K562 (cell line): ENCODE results near the gene EFCAB10. TPM values are rescaled to one million over a fixed set of nuclear protein-coding genes. Genes with fewer than 3 reads are reported as not detected.

ENCODE experiments used
- FOS ChIP-seq: IDR thresholded peaks from 3 replicates; pipeline ENCODE4 v1.6.1; 2011; ENCODE audit not compliant: insufficient read length; ENCODE audit errors: extremely low read depth
- NR2C2 ChIP-seq, 2 experiments: fragments of 200-800 bp in 1 of 2; sonication (Bioruptor generic) in 1 of 2; sonication (generic) in 1 of 2; formaldehyde crosslinking in 1 of 2; IDR thresholded peaks; 2 replicates each; pipeline versions ENCODE4 v1.6.1 to v1.8.0; 2016 to 2022; ENCODE audit warnings: mild to moderate bottlenecking in 1 of 2, missing compliant biosample characterization in 1 of 2, missing genetic modification characterization in 1 of 2, missing genetic modification reagents in 1 of 2
- RAD21 ChIP-seq, 2 experiments: fragments of 250-450 bp in 1 of 2; fragments of 450-650 bp in 1 of 2; sonication (Bioruptor Pico) in 1 of 2; formaldehyde crosslinking in 1 of 2; IDR thresholded peaks in 1 of 2; conservative IDR thresholded peaks in 1 of 2; 2 replicates each; pipeline versions ENCODE4 v1.4.0 to v1.8.0; 2020 to 2022; ENCODE audit warnings: mild to moderate bottlenecking in 2 of 2, moderate library complexity in 1 of 2
- SIX5 ChIP-seq, 2 experiments: IDR thresholded peaks; 2 replicates each; pipeline ENCODE4 v1.6.1; 2011; ENCODE audit warnings: low read length in 2 of 2, borderline replicate concordance in 1 of 2, low read depth in 1 of 2, mild to moderate bottlenecking in 1 of 2, moderate library complexity in 1 of 2; ENCODE audit not compliant: insufficient read depth in 1 of 2
- SMARCC2 ChIP-seq: fragments of 450-650 bp; IDR thresholded peaks from 2 replicates; pipeline ENCODE4 v1.6.1; 2017; ENCODE audit warnings: antibody characterized with exemption, moderate library complexity, mild to moderate bottlenecking, low read depth
- SRSF3 ChIP-seq: fragments of 200-400 bp; formaldehyde crosslinking; IDR thresholded peaks from 2 replicates; pipeline ENCODE4 v1.6.1; 2016; ENCODE audit warnings: mild to moderate bottlenecking, low read length, moderate library complexity; ENCODE audit not compliant: insufficient read depth
- THRAP3 ChIP-seq: fragments of 450-650 bp; IDR thresholded peaks from 2 replicates; pipeline ENCODE4 v1.6.1; 2016; ENCODE audit warnings: mild to moderate bottlenecking, inconsistent platforms, borderline replicate concordance
- YBX1 ChIP-seq: fragments of 450-650 bp; IDR thresholded peaks from 2 replicates; pipeline ENCODE4 v1.7.1; 2016; ENCODE audit warnings: mild to moderate bottlenecking
- ZBTB17 ChIP-seq: fragments of 450-650 bp; formaldehyde crosslinking; IDR thresholded peaks from 2 replicates; pipeline ENCODE4 v1.4.0; 2020; ENCODE audit warnings: mild to moderate bottlenecking
- ZNF717 ChIP-seq: fragments of 250-450 bp; sonication (Bioruptor Pico); IDR thresholded peaks from 2 replicates; pipeline ENCODE4 v1.5.0; 2021
- ZNF830 ChIP-seq: fragments of 250-450 bp; sonication (Bioruptor Pico); IDR thresholded peaks from 2 replicates; pipeline ENCODE4 v1.5.0; 2021; ENCODE audit warnings: mild to moderate bottlenecking
- polyA plus RNA-seq, 8 experiments: library from polyadenylated mRNA; depleted of rRNA in 4 of 8; stranded (reverse) in 5 of 8; unstranded in 3 of 8; fragments of >200 nt; fragmentation: Nextera tagmentation in 2 of 8; fragmentation: Illumina TruSeq in 1 of 8; extraction: Ambion mirVana in 2 of 8; extraction: Trizol in 1 of 8; gene quantifications; 2 replicates each; pipeline versions ENCODE4 v1.2.1 to v1.2.3, GENCODE V29; 2011 to 2014; ENCODE audit warnings: inconsistent platforms in 1 of 8, missing spikeins in 1 of 8
- total RNA-seq, 7 experiments: library from RNA; depleted of rRNA in 6 of 7; stranded (reverse); fragments of >200 nt in 6 of 7; fragmentation: Illumina TruSeq in 2 of 7; extraction: Trizol in 2 of 7; gene quantifications; 2 replicates each; pipeline versions ENCODE4 v1.2.1 to v1.2.3, GENCODE V29; 2011 to 2021; ENCODE audit warnings: low replicate concordance in 1 of 7
- TF ChIP-seq, protein P1 (sequence below): fragments of 250-450 bp; sonication (Bioruptor Pico); IDR thresholded peaks from 2 replicates; pipeline ENCODE4 v1.8.0; 2021; ENCODE audit warnings: mild to moderate bottlenecking, moderate library complexity
- TF ChIP-seq, protein P2 (sequence below), 3 experiments: fragments of 200-800 bp in 1 of 3; sonication (Bioruptor generic) in 1 of 3; sonication (generic) in 1 of 3; formaldehyde crosslinking in 1 of 3; IDR thresholded peaks; 2 replicates each; pipeline versions ENCODE4 v1.6.1 to v1.8.0; 2016 to 2022; ENCODE audit warnings: mild to moderate bottlenecking in 2 of 3, missing compliant biosample characterization in 2 of 3, missing genetic modification characterization in 2 of 3, missing genetic modification reagents in 1 of 3
- TF ChIP-seq, protein P3 (sequence below), 2 experiments: fragments of 200-800 bp in 1 of 2; sonication (Bioruptor generic) in 1 of 2; sonication (generic) in 1 of 2; formaldehyde crosslinking in 1 of 2; IDR thresholded peaks in 1 of 2; conservative IDR thresholded peaks in 1 of 2; 2 replicates each; pipeline versions ENCODE4 v1.5.0 to v1.6.1; 2016 to 2020; ENCODE audit warnings: missing compliant biosample characterization in 1 of 2, missing genetic modification characterization in 1 of 2, missing genetic modification reagents in 1 of 2

The EFCAB10 gene
- total and polyA plus RNA-seq, 9 of the 15 experiments (the other 6 are each of a cell fraction or from before 2014, with no cell fraction given), result 5.0 to 21.4 (median 16.8) TPM

DNA sequence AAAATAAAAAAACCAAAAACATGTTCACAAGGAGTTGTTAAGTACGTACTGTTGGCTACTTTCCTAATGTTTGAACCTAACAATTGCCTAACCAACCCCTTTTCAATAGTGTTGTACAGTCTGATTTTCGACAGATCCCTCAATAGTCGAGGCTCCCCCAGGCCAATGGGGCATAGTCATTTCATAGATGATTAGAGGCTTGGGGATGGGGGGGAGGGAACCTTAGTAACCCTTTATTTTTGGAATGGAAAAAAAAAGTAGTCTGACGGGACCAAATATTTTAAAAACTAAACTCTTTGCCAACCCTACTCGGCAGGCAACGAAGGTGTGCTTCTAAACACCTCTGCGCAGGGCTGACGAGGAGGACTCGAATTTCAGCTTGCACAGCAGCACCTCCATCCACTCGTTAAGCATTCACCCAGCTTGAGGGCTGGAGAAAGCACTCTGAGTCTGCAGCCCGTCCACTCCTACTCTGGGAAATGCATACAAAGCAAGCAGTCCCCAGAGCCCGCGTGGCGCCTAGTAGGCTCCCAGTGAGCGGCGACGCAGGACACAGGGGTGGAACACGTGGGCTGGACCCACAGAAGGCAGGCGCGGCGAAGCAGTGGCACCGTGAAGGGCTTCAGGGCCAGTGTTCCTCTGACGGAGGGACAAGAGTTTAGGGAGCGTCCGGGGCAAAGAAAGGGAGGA lies 60.1 kb downstream of the EFCAB10 start (continued):
- TF ChIP-seq, protein P1, sequence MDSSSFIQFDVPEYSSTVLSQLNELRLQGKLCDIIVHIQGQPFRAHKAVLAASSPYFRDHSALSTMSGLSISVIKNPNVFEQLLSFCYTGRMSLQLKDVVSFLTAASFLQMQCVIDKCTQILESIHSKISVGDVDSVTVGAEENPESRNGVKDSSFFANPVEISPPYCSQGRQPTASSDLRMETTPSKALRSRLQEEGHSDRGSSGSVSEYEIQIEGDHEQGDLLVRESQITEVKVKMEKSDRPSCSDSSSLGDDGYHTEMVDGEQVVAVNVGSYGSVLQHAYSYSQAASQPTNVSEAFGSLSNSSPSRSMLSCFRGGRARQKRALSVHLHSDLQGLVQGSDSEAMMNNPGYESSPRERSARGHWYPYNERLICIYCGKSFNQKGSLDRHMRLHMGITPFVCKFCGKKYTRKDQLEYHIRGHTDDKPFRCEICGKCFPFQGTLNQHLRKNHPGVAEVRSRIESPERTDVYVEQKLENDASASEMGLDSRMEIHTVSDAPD (CRISPR knock-in tag), result no peak
- TF ChIP-seq ZNF717 (CRISPR knock-in tag), result no peak
- TF ChIP-seq THRAP3, result no peak
- no peak for TF ChIP-seq FOS
- TF ChIP-seq SMARCC2, result no peak
- TF ChIP-seq ZNF830 (CRISPR knock-in tag), result no peak
- TF ChIP-seq ZBTB17 (CRISPR knock-in tag), result no peak
- 0 out of 2 replicates have a peak, but pooled peaks have one; percentile 41 for TF ChIP-seq SRSF3
- 0 out of 2 replicates have a peak, but pooled peaks have one; percentile 39 for TF ChIP-seq NR2C2 (CRISPR knock-in tag; IDR thresholded peaks at IDR 0.05)
- no peak for TF ChIP-seq NR2C2 (tag; IDR thresholded peaks at IDR 0.05)
- TF ChIP-seq, protein P2, sequence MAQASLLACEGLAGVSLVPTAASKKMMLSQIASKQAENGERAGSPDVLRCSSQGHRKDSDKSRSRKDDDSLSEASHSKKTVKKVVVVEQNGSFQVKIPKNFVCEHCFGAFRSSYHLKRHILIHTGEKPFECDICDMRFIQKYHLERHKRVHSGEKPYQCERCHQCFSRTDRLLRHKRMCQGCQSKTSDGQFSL (CRISPR knock-in tag; IDR thresholded peaks at IDR 0.05), result no peak; the same call in none of the 2 replicates
- TF ChIP-seq, protein P2 (tag; IDR thresholded peaks at IDR 0.05), result no peak
- TF ChIP-seq, protein P3, sequence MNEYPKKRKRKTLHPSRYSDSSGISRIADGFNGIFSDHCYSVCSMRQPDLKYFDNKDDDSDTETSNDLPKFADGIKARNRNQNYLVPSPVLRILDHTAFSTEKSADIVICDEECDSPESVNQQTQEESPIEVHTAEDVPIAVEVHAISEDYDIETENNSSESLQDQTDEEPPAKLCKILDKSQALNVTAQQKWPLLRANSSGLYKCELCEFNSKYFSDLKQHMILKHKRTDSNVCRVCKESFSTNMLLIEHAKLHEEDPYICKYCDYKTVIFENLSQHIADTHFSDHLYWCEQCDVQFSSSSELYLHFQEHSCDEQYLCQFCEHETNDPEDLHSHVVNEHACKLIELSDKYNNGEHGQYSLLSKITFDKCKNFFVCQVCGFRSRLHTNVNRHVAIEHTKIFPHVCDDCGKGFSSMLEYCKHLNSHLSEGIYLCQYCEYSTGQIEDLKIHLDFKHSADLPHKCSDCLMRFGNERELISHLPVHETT (CRISPR knock-in tag; conservative IDR thresholded peaks at IDR 0.05 in 1 of 2, IDR thresholded peaks at IDR 0.05 in 1 of 2), result no peak
- TF ChIP-seq SIX5 (IDR thresholded peaks at IDR 0.05; ENCODE audit: borderline replicate concordance in 1 of 2, insufficient read depth in 1 of 2, low read depth in 1 of 2, low read length in 2 of 2), result no peak
- TF ChIP-seq RAD21 (CRISPR knock-in tag; conservative IDR thresholded peaks at IDR 0.05 in 1 of 2, IDR thresholded peaks at IDR 0.05 in 1 of 2), result no peak
- no peak for TF ChIP-seq YBX1
